ENCODE data around the gene ZRANB3.

The ZRANB3 gene

DNA sequence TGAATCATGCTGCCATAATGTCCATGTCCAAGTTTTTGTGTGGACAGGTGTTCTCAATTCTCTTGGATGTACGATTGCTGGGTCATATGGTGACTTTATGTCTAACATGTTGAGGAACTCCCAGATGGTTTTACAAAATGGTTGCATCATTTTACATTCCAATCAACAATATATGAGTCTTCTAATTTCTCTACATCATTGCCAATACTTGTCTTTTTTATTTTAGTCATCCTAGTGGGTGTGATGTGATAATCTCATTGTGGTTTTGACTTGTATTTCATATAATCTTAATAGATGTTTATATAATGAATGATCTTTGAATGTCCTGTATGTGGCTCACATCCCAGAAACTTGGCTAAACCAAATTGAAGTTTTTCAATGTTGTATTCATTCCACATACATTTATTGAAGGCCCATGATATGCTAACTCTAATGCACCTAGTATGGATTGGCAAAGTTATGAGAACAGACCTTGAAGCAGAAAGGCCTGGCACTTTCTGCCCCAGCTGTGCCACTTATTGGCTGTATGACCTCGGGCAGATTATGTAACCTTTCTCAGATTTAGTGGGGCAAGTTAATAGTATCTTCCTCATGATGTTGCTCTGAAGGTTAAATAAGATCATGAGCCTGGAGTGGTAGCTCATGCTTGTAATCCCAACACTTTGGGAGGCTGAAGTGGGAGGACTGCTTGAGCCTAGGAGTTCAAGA lies 273.5 kb downstream of the ZRANB3 start:
- no peak for DNase-seq (ENCODE audit: extremely low read depth in 1 of 2, low read depth in 1 of 2)

DNA sequence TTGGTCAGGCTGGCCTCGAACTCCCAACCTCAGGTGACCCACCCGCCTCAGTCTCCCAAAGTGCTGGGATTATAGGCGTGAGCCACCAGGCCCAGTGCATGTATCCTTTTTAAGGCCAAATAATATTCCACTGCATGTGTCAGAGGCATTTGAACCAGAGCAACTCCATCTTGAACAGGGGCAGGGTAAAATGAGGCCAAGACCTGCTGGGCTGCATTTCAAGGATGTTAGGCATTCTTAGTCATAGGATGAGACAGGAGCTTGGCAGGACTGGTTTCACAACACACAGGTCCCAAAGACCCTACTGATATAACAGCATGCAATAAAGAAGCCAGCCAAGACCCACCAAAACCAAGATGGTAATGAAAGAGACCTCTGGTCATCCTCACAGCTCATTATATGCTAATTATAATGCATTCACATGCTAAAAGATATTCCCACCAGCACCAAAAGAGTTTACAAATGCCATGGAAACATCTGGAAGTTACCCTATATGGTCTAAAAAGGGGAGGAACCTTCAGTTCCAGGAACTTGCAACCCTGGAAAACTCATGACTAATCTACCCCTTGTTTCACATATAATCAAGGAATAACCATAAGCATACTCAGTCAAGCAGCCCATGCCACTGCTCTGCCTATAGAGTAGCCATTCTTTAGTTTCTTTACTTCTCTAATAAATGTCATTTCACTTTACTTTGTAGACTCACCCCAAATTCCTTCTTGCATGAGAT lies 274.3 kb downstream of the ZRANB3 start:
- DNase-seq (ENCODE audit: extremely low read depth in 1 of 2, low read depth in 1 of 2): no peak

DNA sequence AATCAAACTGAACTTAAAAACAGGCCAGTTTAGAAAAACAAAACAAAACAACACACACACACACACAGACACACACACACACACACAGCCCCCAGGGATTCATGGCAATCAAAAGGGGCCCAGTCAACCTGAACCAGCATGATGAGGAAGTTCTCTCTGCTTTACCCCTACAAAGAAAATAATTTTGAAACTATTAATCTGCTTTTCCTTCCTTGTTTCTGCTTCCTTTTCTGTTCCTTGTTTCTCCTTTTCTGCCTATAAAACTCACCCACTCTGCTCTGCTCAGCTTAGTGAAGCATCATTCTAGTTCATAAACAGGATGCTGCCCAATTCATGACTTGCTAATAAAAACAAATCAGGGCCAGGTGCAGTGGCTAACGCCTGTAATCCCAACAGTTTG lies 275.8 kb downstream of the ZRANB3 start:
- no peak for DNase-seq (ENCODE audit: extremely low read depth in 1 of 2, low read depth in 1 of 2)

DNA sequence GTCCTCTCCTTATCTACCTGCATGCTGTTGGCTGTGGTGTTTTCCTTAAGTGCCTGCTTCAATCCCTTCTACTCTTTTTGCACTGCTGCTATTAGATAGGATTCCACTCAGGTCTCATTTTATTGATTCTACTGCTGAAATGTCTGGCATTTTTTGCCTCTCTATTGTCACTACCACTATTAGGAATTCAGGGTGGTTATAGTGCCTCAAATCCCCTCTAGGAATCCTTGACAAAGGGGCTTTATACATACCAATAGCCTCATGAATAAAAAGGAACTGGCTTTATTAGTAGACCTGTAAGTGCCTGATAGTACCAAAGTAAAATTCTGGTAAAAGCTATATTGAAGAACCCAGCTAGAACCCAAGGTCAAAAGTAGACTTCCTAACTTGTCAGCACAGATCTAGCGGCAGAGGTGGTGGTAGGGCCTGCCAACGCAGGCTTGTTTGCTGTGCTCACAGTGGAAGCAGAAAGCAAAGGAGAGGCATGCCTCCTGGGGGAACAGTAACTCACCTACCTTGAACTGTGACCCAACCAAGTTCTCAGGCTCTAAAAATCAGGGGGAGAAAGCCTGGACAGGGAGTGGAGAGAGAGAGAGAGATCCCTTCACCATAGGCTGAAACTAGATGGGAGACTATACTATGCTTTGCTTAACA lies 278.1 kb downstream of the ZRANB3 start:
- no peak for DNase-seq (ENCODE audit: extremely low read depth in 1 of 2, low read depth in 1 of 2)

DNA sequence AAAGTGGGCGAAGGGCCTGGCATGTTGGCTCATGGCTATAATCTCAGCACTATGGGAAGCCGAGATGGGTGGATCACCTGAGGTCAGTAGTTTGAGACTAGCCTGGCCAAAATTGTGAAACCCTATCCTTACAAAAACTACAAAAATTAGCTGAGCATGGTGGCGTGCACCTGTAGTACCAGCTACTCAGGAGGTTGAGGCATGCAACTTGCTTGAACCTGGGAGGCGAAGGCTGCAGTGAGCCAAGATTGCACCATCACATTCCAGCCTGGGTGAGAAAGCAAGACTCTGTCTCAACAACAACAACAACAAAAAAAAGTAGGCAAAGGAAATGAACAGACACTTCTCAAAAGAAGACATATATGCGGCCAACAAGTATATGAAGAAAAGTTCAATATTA lies 282.4 kb downstream of the ZRANB3 start:
- DNase-seq (ENCODE audit: extremely low read depth in 1 of 2, low read depth in 1 of 2): no peak

DNA sequence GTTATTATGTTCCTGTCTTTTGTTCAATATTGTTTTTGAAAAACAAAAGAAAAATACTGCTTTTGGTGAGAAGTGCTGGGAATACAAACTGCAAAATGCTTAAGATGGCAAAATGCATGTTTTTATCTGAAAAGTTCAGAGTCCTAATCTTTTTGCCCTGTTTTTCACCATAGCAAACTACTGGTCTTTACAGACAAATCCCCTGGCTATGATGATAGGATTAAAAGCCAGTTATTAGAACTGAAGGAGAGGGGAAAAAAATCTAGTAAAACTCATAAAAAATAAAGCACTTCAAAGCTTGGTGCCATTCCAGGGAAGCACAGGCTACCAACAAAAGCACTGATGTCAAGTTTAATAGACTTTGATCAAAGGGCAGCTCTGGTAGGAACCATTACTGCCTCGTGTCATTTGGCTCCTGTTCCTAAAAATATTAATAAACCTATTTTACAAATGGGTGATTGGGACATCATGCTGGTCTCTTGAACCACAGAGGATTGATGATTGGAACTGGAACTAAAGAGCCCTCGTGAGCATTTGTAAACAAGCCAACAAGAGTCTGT lies 284.2 kb downstream of the ZRANB3 start:
- no peak for DNase-seq (ENCODE audit: extremely low read depth in 1 of 2, low read depth in 1 of 2)

DNA sequence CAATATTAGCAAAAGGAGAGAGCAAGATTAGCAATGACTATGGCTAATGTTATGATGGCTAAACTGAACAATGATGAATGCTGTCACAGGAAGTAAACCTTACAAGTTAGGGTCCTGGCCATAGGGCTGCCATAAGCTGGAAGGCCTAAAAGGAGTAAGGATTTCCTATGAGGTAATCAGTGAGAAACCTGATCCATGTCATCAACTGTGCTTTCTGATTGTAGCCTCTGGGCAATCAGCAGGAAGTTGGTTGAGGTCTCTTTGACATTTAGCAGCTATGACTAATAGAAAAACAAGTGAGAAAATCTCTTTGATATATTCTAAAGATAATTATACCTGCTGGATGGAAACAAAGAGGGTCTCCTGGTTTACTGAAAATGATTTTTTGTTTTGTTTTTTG lies 285.9 kb downstream of the ZRANB3 start:
- no peak for DNase-seq (ENCODE audit: extremely low read depth in 1 of 2, low read depth in 1 of 2)

DNA sequence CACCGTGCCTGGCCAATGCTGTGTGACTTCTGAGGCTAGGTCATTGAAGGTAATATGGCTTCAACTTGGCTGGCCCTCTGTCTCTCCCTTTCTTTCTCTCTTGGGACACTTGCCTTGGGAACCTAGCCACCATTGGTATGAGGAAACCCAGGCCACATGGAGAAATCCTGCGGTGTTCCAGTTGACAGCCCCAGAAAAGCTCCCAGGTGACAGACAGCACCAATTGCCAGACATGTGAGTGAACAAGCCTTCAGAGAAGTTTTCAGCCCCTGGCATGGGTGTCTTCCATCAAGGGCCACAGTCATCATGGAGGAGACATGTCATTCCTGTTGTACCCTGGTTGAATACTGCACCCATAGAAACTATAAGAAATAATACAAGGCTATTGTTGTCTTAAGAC lies 292.4 kb downstream of the ZRANB3 start:
- DNase-seq (ENCODE audit: extremely low read depth in 1 of 2, low read depth in 1 of 2): no peak

DNA sequence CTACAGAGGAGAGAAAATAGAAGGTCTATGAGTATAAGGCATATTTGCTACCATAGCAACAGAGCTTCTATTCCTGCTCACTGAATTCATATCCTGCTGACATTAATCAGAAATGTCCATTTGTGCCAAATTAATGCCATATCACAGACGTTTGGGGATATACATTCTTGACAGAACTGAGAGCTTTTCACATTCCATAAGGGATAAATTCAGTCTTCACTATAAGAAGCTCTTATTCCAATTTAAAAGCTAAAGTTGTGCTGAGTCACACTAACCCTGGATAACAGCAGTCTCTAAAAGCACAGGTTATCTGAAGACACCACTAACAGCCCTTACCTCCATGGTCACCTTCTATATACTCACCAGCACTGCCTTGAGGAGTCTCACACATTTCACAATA lies 300.9 kb downstream of the ZRANB3 start:
- DNase-seq (ENCODE audit: extremely low read depth in 1 of 2, low read depth in 1 of 2): no peak

DNA sequence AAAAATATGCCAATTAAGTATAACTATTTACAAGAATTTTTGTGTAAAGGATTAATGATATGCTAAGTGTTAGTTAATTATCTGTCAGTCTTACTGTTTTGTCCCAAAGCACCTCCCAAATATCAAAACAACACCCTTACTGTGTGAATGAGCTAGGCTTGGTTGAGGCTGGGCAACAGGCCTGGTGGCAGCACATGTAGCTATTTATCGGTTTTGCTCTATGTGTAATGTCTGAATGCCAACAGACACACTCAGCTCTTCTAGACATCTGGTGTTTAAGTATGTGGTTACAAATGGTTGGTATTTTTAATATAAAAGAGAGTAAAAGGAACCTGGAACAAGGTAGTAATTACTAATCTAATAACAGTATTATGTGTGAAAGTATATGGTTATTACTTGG lies 303.6 kb downstream of the ZRANB3 start:
- DNase-seq (ENCODE audit: extremely low read depth in 1 of 2, low read depth in 1 of 2): no peak

DNA sequence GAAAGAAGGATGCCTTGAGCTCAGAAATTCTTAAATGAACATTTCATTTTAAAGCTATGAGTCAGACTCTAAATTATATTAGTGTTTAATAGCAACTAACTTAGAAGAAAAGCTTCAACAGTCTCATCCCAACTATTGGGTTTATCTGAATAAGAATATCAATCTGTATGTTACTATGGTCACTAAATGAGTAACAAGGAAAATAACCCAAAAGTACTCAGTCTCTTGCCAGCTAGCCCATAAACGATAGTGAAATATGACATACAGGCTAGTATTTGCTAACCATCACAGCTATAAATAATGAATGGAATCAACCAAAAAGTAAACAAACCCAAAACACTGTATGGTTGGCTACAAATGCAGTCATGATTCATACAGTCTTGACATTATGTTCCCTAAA lies 304.1 kb downstream of the ZRANB3 start:
- no peak for DNase-seq (ENCODE audit: extremely low read depth in 1 of 2, low read depth in 1 of 2)

DNA sequence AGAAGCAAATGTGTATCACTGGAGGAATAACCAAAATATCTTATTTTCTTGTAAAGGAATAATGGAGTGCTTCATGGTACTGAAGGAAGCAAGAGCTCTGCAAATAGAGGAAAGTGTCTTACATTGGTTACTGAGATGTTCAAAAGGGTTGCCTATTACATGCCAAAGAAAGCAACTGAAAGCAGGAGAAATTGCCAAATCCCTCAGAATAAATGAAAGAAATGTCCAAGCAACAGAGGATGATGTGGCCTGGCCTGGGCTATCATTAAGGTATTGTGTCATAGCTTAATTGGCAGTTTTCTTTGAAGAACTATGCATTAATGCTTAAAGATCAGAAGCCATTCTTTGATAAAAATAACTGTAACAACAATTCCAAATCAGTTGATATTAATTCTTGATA lies 305.2 kb downstream of the ZRANB3 start:
- DNase-seq (ENCODE audit: extremely low read depth in 1 of 2, low read depth in 1 of 2): no peak

DNA sequence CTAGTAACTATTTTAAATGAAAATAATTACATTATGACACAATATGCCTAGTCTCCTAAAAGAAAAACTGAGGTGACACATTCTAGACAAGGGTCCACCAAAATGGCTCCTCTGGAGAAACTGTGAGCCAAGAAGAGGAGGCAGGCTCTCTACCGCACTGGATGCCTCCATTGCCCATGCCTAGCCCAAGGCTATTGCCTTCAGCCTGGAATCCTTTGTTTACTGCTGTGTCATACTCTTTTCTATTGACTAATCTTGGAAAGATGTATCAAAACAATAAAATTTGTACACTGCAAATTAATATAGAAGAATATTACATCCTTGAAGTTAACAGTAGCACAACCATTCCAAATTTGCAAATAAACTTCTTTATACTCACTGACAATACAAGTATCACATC lies 311.8 kb downstream of the ZRANB3 start:
- no peak for DNase-seq (ENCODE audit: extremely low read depth in 1 of 2, low read depth in 1 of 2)

DNA sequence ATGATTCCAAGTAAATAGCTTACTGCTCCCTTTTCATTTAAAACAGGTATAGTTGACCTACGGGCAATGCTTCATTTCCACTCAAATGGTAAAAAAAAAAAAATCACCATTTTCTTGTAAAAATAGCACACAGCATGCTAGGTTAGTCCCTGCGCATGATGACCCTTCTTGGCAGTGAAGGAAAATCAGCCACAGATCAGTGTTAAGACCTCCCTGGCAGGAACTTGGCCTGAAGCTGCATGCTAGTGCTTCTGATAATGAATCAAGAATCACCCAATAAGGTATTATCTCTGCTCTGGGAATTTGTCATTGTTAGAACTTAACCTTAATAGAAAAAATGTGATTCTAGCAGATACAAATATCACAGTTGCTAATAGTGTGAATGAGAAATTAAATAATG lies 312.6 kb downstream of the ZRANB3 start:
- DNase-seq (ENCODE audit: extremely low read depth in 1 of 2, low read depth in 1 of 2): no peak

DNA sequence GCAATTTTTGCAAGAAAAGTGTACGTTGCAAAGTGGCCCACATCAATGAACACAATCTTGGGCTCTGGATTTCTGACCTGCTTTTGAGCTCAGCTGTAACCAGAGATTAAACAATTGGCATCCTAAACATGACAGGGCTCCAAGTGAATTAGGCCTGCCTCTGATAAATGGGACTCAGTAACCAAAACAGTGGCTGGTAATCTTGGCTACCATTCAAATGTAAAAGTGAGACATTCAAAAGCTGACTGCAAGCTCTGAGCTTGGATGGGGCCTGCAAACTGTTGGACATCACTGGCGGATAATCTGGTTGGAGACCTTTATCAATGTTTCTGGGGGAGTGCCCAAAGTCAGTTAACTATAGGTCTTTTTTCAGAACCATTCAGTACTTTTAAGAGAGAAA lies 318.3 kb downstream of the ZRANB3 start:
- DNase-seq (ENCODE audit: extremely low read depth in 1 of 2, low read depth in 1 of 2): no peak

DNA sequence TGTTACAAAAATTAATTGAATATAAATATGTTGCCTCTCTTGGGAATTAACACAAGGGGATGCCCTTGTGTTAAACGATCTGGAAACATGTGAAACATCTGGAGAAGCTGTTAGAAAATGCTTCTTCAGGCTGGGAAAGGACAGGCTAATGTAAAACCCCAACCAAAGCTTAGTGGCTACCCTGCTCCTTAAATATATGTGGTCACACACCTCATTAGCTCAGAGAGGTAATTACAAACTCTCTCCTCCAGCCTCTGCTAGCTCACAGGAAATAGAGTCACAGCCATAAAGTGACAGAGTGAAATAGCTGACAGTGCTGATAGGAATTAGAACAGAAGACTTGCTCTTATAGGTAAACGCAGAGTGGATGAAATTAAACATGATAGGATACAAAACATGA lies 323.0 kb downstream of the ZRANB3 start:
- DNase-seq (ENCODE audit: extremely low read depth in 1 of 2, low read depth in 1 of 2): no peak

DNA sequence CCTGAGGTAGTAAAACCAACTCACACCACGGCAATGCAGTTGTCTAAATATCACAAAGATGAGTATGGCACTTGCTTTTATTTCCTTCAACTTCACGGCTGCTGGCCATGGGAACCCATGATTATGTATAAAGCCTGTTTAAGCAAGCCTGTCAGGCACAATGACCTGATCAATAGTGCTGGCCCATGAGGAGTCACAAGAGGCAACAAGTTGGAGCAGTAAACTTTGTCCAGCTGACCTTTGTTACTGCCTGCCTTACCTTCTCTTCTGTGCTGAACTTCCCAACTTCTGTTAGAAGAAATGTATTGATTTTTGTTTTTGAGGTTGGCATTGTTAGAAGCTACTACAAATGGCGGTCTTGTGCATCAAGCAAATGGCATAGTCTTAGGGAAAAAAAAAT lies 327.1 kb downstream of the ZRANB3 start:
- DNase-seq (ENCODE audit: extremely low read depth in 1 of 2, low read depth in 1 of 2): no peak

DNA sequence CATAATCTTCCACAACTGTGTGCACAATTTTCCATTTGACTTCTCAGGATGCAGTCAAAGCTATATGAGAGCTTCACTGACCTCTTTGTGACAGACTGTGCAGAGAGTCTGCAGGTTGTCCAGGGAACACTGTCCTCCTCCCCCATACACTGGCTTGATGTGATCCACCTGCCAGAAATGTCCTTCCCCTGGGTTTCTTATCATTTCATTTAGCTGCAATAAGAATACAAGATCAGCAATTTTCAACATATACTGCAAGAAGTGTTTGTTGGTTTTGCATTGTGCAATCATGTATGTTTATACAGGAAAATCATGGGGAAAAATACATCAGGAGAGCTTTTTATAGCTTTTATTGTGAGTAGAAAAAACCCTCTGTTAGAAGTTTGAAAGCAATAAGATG lies 328.3 kb downstream of the ZRANB3 start:
- no peak for DNase-seq (ENCODE audit: extremely low read depth in 1 of 2, low read depth in 1 of 2)

DNA sequence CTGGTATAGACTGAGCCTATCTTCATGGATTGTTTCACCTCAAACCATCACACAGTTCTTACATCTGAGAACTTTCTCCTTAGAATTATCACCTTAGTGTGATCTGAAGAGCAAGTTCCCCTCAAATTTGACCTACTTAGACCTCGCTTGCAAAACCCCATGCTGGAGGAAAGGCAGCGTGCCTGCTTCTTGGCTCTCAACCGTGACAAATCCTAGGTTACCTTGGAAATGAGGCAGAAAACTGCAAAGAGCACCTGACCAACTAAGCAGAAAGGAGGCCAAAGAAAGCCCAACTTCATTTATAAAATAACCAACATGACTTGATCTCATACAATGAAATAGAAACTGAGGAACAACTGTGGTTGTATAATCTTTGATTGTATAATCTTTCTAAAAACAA lies 332.5 kb downstream of the ZRANB3 start:
- DNase-seq (ENCODE audit: extremely low read depth in 1 of 2, low read depth in 1 of 2): no peak

DNA sequence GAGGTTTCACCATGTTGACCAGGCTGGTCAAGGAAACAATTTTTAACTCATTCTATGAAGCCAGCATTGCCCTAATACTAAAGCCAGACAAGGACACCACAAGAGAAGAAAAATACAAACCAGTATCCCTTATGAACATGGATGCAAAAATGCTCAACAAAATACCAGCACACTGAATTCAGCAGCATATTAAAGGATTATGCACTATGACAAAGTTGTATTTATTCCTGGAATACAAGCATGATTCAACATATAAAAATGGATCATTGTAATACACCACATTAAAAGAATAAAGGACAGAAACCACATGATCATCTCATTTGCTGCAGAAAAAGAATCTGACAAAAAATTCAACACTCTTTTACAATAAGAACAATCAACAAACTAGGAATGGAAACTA lies 340.2 kb downstream of the ZRANB3 start:
- DNase-seq (ENCODE audit: extremely low read depth in 1 of 2, low read depth in 1 of 2): no peak

DNA sequence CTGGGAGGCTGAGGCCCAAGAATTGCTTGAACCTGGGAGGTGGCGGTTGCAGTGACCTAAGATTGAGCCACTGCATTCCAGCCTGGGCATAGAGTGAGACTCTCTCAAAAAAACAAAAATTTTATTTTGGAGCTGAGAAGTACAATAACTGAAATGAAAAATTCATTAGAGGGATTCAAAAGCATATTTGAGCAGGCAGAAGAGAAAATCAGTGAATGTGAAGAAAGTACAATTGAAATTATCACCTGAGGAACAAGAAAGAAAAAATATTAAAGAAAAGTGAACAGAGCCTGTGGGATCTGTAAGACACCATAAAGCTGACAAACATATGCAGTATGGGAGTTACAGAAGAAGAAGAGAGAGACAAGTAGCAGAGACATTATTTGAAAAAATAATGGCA lies 341.9 kb downstream of the ZRANB3 start:
- no peak for DNase-seq (ENCODE audit: extremely low read depth in 1 of 2, low read depth in 1 of 2)

DNA sequence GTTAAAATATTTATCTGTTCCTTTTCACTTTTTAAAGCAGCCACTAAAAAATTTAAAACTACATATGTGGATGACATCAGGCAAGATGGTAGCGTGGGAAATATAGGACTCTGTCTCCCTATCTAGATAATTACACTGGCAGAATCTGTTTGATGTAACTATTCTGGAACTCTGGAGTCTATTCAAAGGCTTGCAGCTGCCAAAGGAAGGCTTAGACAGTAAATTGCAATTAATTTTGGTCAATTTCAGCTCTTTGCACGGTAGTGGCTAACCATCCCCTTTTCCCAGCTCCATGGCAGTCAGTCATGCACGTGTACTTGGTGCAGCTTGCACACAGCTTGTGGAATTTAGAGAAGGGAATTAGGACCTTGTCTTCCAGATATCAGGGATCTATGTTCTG lies 343.7 kb downstream of the ZRANB3 start:
- DNase-seq (ENCODE audit: extremely low read depth in 1 of 2, low read depth in 1 of 2): no peak

All from stimulated activated CD8-positive, alpha-beta memory T cell treated with anti-CD3 and anti-CD28 coated beads, Interleukin-7, amount 100 ng/mL, for 48 hours (primary cell).